HL-60 (cell line): ENCODE measurements around the gene ACBD7.

Source experiments
- DNase-seq, 2 experiments: peaks; one replicate each; pipeline ENCODE4 v3.0.0-alpha.2; 2010 to 2020; ENCODE audit warnings: low read depth in 1 of 2, low spot score in 1 of 2
- H3K27ac ChIP-seq: fragments of 250-450 bp; sonication (Bioruptor Pico); replicated peaks from 2 replicates; pipeline ENCODE4 v1.5.1; 2020; ENCODE audit warnings: mild to moderate bottlenecking, moderate library complexity
- H3K27me3 ChIP-seq: fragments of 250-450 bp; sonication (Bioruptor Pico); 2 replicates; pipeline ENCODE4 v1.5.1; 2021; ENCODE audit warnings: mild to moderate bottlenecking, moderate library complexity; ENCODE audit not compliant: insufficient read depth, poor library complexity, severe bottlenecking
- H3K4me3 ChIP-seq: replicated peaks from 2 replicates; pipeline ENCODE4 v1.5.1; 2011; ENCODE audit warnings: mild to moderate bottlenecking, control low read depth, low read length; ENCODE audit not compliant: insufficient read depth
- CTCF ChIP-seq: IDR thresholded peaks from one replicate; pipeline ENCODE4 v1.5.1; 2011; ENCODE audit warnings: low read length, control low read depth, inconsistent platforms; ENCODE audit not compliant: insufficient read depth
- GABPA ChIP-seq: IDR thresholded peaks from 2 replicates; pipeline ENCODE4 v1.6.1; 2012; ENCODE audit warnings: low read depth
- POLR2AphosphoS5 ChIP-seq: IDR thresholded peaks from 2 replicates; pipeline ENCODE4 v1.6.1; 2012; ENCODE audit warnings: low read depth
- REST ChIP-seq: IDR thresholded peaks from 2 replicates; pipeline ENCODE4 v1.6.1; 2012; ENCODE audit warnings: low read depth; ENCODE audit not compliant: insufficient replicate concordance
- SPI1 ChIP-seq: IDR thresholded peaks from 2 replicates; pipeline ENCODE4 v1.6.1; 2012; ENCODE audit warnings: low read depth, mild to moderate bottlenecking, borderline replicate concordance

The ACBD7 gene

GRCh38 chr10:15124190-15124589 lies 35.6 kb upstream of the ACBD7 start:
- TF ChIP-seq REST (no peak), SPI1 (no peak), CTCF (no peak), POLR2AphosphoS5 (no peak), GABPA (no peak)
- Histone ChIP-seq H3K27me3 (no peaks in the 10 kb centered on the region), H3K27ac (no peak overlapping the region), H3K4me3 (no peak overlapping the region)
- DNase-seq = no peak

- no peak overlapping the region for H3K27ac ChIP-seq
- DNase-seq = no peak
- no peaks in the 10 kb centered on the region for H3K27me3 ChIP-seq
- no peak overlapping the region for H3K4me3 ChIP-seq
- no peak for TF ChIP-seq SPI1
- TF ChIP-seq REST = no peak
- no peak for TF ChIP-seq GABPA
Measured at GRCh38 chr10:15123749-15124184, 35.2 kb upstream of the ACBD7 start.

GRCh38 chr10:15122477-15123030 lies 34.0 kb upstream of the ACBD7 start:
- DNase-seq = no peak
- Histone ChIP-seq H3K27ac (no peak overlapping the region), H3K27me3 (no peaks in the 10 kb centered on the region), H3K4me3 (no peak overlapping the region)
- no peak for TF ChIP-seq POLR2AphosphoS5
- TF ChIP-seq REST = no peak
- TF ChIP-seq GABPA = no peak
- TF ChIP-seq CTCF = no peak
- no peak for TF ChIP-seq SPI1
